Measurements from ENCODE around the gene SORCS2. TPM values are rescaled to one million over a fixed set of nuclear protein-coding genes. Genes with fewer than 3 reads are reported as not detected.
A peak's percentile ranks its signal among the peaks of the same experiment; 100 is the strongest.

The SORCS2 gene
- total and polyA plus RNA-seq, 2 of the 8 experiments (the other 6 are each of a cell fraction or from before 2014, with no cell fraction given): 0.36 to 1.8 TPM

DNA sequence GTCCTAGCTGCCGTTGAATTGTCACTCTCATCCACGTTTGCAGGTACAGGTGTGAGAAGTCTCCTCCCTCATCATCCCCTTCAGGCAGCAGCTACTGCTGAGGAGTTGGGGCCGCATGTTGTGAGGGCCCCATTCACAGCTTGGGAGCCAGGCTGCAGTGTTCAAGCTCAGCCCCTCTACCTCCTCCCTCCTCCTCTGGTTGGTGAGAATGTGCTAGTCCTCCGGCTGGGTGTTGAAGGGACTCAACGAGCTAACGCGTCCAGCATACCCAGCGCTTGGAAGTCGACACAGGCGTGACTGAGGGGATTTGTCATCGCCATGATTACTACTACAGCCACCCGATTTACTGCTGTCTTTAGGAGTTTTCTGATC is 324.4 kb downstream of the SORCS2 start:
- H4K5ac ChIP-seq (ENCODE audit: insufficient read length, low read depth, low read length): no peak overlapping the region
- H2BK15ac ChIP-seq (ENCODE audit: low read length): no peak overlapping the region
- ChIA-PET POLR2A (ENCODE audit: partially characterized antibody) (no interaction called here), CTCF (ENCODE audit: partially characterized antibody) (interaction anchor here (0.6 to 2.4 kb wide), 8 partner anchors 12 to 202 kb away, joined by 3 to 9 read pairs (median 3); no protein-coding TSS in a partner anchor)
- no peak overlapping the region for H3K23ac ChIP-seq (ENCODE audit: insufficient read length)
- no peak overlapping the region for H3K4me3 ChIP-seq (ENCODE audit: extremely low read depth in 1 of 4, insufficient read depth in 2 of 4, low read depth in 3 of 4, low read length in 4 of 4)
- no peak for TF ChIP-seq RAD21 (IDR thresholded peaks at IDR 0.05 in 1 of 2, conservative IDR thresholded peaks at IDR 0.05 in 1 of 2; ENCODE audit: low read depth in 2 of 2, low read length in 2 of 2)
- no peak for TF ChIP-seq BRCA1 (IDR thresholded peaks at IDR 0.05; ENCODE audit: low read depth, low read length)
- no peak for TF ChIP-seq CHD1 (IDR thresholded peaks at IDR 0.05; ENCODE audit: low read depth, low read length)
- no peak for TF ChIP-seq BACH1 (IDR thresholded peaks at IDR 0.05; ENCODE audit: low read length)
- TF ChIP-seq SUZ12 (IDR thresholded peaks at IDR 0.05; ENCODE audit: low read length): no peak
- TF ChIP-seq PHF8 (conservative IDR thresholded peaks at IDR 0.05; ENCODE audit: low read depth, low read length): no peak
- TF ChIP-seq SP1 (IDR thresholded peaks at IDR 0.05; ENCODE audit: low read depth, low read length): no peak
- no peak for TF ChIP-seq FOSL1 (IDR thresholded peaks at IDR 0.05; ENCODE audit: insufficient read depth, low read depth, low read length)
- no peak for TF ChIP-seq YY1 (IDR thresholded peaks at IDR 0.05; ENCODE audit: low read depth, low read length)
- FAIRE-seq: no peak
- no peak overlapping the region for H2AK5ac ChIP-seq (ENCODE audit: low read depth, low read length)
- no peaks in the 10 kb centered on the region for H3K9me3 ChIP-seq (ENCODE audit: insufficient read depth in 2 of 2, low read depth in 1 of 2, low read length in 1 of 2)
- H3K23me2 ChIP-seq (ENCODE audit: low read depth, low read length): no peaks in the 10 kb centered on the region
- H3K4me2 ChIP-seq (ENCODE audit: insufficient read depth in 1 of 2, low read depth in 2 of 2, low read length in 2 of 2): no peak overlapping the region
- no peak overlapping the region for H3K56ac ChIP-seq (replicated peaks; ENCODE audit: insufficient read length, low read depth, low read length)
- H3K4ac ChIP-seq (replicated peaks; ENCODE audit: insufficient read length, low read depth, low read length): no peak overlapping the region
- H3K36me3 ChIP-seq (ENCODE audit: control insufficient read depth in 2 of 4, insufficient read depth in 4 of 4, low read length in 3 of 4): no peaks in the 10 kb centered on the region
- H2BK12ac ChIP-seq (ENCODE audit: low read depth, low read length): 0 out of 2 replicates have a peak overlapping the region, but pooled peaks have one; percentile 52
- DNase-seq (ENCODE audit: low read depth in 1 of 2, low spot score in 2 of 2): no peak
- H3K79me2 ChIP-seq (ENCODE audit: control insufficient read depth in 1 of 2, insufficient read depth in 2 of 2, low read length in 2 of 2): no peaks in the 10 kb centered on the region
- H3K14ac ChIP-seq (ENCODE audit: insufficient read length): no peak overlapping the region
- no peak overlapping the region; the same call in 1 of the 2 replicates for H4K8ac ChIP-seq (ENCODE audit: extremely low read depth, insufficient read depth, low read length)
- no peak overlapping the region for H3K9ac ChIP-seq (replicated peaks in 1 of 4; ENCODE audit: extremely low read depth in 1 of 4, low read depth in 3 of 4, low read length in 3 of 4)
- H3K27ac ChIP-seq (ENCODE audit: low read depth, low read length): no peak overlapping the region
- no peak overlapping the region for H4K91ac ChIP-seq (replicated peaks; ENCODE audit: insufficient read length, low read length)
- no peak overlapping the region for H3K18ac ChIP-seq (ENCODE audit: extremely low read depth, low read length)
- H2AFZ ChIP-seq (ENCODE audit: low read length): peak overlapping the region; percentile 42
- H3K4me1 ChIP-seq (replicated peaks in 1 of 4; ENCODE audit: control insufficient read depth in 3 of 4, insufficient read depth in 4 of 4, low read length in 3 of 4): peaks cover 0 to 15% (median 4%) of the 10 kb centered on the region in 4 experiments; a peak in 3 of 7 replicates
- H3K27me3 ChIP-seq (replicated peaks in 1 of 4; ENCODE audit: control insufficient read depth in 3 of 4, extremely low read depth in 1 of 4, insufficient read depth in 3 of 4, low read length in 3 of 4): no peaks in the 10 kb centered on the region
- H2BK120ac ChIP-seq (replicated peaks; ENCODE audit: low read depth, low read length): no peak overlapping the region
- H3K79me1 ChIP-seq (ENCODE audit: low read depth, low read length): no peaks in the 10 kb centered on the region
- H2BK5ac ChIP-seq (ENCODE audit: low read depth, low read length): no peak overlapping the region
- no peak overlapping the region for H2BK20ac ChIP-seq (ENCODE audit: low read length)
- H4K20me1 ChIP-seq (replicated peaks in 1 of 2; ENCODE audit: control insufficient read depth in 1 of 2, insufficient read depth in 2 of 2, low read length in 2 of 2): no peaks in the 10 kb centered on the region
- WGBS, 2 experiments (ENCODE audit: extremely low coverage in 1 of 2, insufficient coverage in 1 of 2, insufficient read length in 1 of 2, insufficient replicate concordance in 2 of 2, low coverage in 1 of 2, low lambda C conversion rate in 2 of 2, missing lambda C conversion rate in 1 of 2): 73% methylated on average over 12 of the region's 12 CpGs; no CpG with 5 or more reads in 1 of the 2 experiments
